HG02588 (cell line): ENCODE measurements around the gene SERPINA5.
"Not testable (repeated sequence)": the region's sequence is repeated elsewhere in the genome, so short reads cannot be mapped to it uniquely, and the experiment has no call there.

Experiments
- ATAC-seq: cut with Tn5 transposase; IDR thresholded peaks from one replicate; pipeline ENCODE4 v1.9.1; 2021; ENCODE audit warnings: mild to moderate bottlenecking, moderate library complexity; ENCODE audit not compliant: unreplicated experiment

The SERPINA5 gene

DNA sequence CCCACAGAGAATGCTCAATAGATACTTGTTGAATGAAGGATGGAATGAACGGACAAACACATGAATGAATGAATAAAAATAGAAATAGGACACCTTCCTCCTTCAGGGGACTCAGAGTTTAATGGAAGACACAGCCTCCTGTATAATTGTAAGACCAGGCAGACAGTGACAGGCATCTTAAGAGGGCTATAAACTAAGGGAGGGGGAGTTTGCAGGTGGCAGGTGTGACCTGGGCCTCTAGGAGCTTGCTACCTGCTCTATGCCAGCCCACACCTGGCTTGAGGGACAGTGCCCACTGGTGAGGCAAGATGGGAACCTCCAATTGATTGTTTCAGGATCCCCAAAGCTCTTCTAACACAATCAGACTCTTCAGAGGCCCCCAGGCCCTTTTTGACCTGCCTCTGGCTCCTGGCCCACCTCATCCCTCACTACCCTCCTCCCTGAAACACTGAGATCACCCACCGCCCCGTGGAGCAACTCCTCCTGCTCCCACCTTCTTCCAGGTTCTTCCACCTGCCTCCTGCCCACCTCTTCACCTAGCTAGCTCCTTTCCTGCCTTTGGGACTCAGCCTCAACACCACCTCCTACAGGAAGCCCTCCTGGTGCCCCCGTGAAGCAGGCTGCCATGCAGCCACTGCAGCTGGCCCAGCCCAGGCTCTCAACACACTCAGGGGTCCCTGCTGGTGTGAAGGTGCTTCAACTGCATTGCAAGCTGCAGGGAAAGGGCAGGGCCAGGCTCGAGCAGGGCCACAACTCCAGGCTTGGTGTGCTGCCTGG, 40.3 kb downstream of the SERPINA5 start:
- ATAC-seq: no peak

DNA sequence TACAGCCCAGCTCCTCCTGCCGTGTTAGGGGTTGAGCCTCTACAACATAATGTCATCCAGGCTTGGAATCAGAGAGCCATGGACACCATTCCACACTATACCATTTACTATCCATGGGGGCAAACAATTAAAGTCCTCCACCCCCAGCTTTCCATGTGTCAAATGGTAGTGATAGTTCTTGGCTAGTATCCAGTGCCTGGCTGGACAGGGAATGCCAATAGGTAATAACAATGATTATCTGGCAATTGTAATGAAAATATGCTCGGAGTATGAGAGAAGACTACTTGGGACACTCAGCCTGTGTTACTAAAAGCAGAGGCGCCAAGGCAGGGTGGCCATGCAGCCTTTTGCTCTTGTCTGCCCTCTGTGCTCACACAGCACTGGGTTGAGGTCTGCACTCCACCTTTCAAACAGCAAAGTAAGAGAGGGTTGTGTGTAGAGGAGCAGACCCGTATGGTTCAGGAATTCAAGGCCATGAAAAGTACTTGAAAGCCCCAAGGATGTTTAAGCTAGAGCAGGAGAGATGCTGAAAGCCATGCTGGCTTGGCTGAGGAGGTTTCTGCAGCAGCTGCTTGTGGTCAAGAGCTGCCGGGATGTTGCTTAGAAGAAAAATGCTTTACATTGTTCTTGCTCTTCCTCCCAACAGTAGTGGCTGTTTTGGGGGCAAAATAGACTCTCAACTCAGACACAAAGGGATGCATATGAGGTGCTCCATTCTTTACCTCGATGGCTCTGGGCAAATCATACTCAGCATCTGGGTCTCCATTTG, 41.6 kb downstream of the SERPINA5 start:
- no peak for ATAC-seq

DNA sequence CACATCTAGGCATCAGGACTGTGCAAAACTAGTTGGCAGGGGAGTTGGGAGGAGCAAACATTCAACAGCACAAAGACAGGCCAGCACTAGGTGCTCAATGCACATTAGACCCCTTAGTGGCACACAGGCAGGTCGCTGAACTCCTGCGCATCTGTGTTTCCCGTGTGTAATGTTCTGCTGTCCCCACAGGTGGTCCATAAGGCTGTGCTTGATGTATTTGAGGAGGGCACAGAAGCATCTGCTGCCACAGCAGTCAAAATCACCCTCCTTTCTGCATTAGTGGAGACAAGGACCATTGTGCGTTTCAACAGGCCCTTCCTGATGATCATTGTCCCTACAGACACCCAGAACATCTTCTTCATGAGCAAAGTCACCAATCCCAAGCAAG, 42.2 kb downstream of the SERPINA5 start:
- no peak for ATAC-seq

- no peak for ATAC-seq
Observed at GRCh38 chr14:94623856-94624499, 42.8 kb downstream of the SERPINA5 start.

DNA sequence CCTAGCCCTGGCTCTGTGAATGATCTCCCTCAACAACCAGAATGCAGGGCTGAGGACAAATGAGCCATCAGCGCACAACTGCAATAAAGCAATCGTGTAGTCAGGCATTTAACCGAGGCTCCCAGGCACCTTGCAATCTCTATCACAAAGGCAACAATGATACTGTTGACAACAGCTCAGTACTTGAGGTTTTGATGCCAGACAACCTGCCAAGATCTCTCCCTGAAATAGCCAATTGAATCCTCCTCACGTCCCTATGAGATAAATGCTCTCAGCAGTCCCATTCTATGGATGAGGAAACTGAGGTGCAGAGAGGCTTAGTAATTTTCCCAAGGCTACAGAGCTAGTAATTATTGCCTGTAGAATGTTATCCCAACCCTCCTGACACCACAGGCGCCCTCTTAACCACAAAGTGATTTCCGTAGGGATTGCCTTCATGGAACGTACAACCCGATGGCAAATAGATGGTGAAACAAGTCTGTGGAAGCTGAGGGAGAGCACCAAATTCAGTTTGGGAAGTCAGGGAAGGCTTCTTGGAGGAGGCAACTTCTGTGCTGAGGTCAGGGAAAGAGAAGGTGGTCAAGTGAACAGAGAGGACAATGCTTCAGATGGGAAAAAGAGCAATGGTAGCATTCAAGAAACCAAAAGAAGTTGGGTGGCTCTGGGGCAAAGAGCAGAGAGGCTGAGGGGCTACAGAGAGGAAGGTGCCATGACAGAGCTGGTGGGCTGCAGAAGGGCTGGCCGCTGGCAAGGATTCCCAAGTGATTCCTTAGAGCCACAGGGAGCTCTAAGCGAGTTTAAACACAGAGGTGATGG, 43.5 kb downstream of the SERPINA5 start:
- no peak for ATAC-seq

- no peak for ATAC-seq
Observed at GRCh38 chr14:94625353-94625635, 44.1 kb downstream of the SERPINA5 start.

- no peak for ATAC-seq
Observed at GRCh38 chr14:94628578-94628977, 47.4 kb downstream of the SERPINA5 start.

DNA sequence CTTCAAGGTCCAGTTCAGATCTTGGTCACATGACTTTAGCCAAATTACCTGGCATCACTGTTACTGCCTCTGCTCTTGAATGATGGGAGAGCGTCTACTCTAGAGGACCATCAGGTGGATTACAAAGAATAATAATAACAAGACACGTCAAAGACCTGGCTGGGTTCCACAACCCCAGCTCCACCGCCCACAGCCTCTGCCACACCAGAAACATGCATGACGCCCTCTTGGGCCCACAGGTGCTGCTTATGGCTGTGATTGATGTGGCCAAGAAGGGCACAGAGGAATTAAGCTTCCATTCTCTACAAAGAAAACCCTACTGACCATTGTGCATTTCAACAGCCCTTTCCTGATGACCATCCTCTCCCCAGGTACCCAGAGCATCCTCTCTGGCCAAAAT, 49.2 kb downstream of the SERPINA5 start:
- no peak for ATAC-seq

GRCh38 chr14:94631050-94631449, 49.8 kb downstream of the SERPINA5 start:
- ATAC-seq: no peak

- ATAC-seq: no peak
Observed at GRCh38 chr14:94631536-94632304, 50.5 kb downstream of the SERPINA5 start.

DNA sequence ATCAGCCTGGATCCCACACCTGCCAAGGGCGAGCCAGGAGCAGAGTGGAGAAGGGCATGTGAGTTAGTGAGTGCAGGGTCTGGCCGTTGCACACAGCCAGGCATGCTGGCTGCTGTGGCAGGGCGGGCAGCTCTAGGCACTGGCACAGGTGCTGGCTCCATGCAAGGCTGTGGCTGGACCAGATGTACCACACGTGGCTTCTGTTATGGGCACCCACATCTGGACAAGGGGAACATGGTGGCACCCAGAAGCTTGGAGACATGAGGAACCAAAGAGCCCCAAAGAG, 51.0 kb downstream of the SERPINA5 start:
- no peak for ATAC-seq

- no peak for ATAC-seq
Observed at GRCh38 chr14:94633121-94633520, 51.9 kb downstream of the SERPINA5 start.

- no peak for ATAC-seq
Observed at GRCh38 chr14:94635154-94635553, 53.9 kb downstream of the SERPINA5 start.

GRCh38 chr14:94636744-94637412, 55.7 kb downstream of the SERPINA5 start:
- no peak for ATAC-seq

DNA sequence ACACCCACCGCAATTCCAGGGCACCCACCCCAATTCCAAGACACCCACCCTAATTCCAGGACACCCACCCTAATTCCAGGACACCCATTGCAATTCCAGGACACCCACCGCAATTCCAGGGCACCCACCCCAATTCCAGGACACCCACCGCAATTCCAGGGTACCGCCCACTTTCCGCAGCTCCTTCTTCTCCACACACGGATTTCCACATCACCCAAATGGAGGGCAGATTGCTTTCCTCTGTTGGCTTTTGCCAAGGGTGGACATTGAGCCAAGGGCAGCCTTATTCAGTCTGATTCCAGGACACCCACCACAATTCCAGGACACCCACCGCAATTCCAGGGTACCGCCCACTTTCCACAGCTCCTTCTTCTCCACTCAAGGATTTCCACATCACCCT, 56.6 kb downstream of the SERPINA5 start:
- not testable (repeated sequence) for ATAC-seq

DNA sequence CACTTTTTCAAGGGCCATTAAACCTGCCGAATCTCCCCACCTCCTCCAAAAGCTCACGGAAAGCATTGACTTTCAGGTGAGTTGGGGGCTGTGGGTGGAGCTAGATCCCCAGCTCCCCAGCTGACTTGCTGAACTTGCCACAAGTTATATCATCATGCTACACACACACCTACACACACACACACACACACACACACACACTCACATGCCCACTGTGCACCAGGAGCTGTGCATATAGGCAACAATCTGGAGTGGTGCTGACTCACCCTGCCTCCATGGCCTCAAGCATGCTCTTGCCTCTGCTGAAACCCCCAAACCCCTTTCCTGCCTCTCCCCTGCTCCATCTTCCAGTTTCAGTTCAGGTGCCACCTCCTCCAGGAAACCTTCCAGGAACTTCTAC, 57.1 kb downstream of the SERPINA5 start:
- no peak for ATAC-seq

GRCh38 chr14:94638961-94639817, 58.0 kb downstream of the SERPINA5 start:
- ATAC-seq: no peak

DNA sequence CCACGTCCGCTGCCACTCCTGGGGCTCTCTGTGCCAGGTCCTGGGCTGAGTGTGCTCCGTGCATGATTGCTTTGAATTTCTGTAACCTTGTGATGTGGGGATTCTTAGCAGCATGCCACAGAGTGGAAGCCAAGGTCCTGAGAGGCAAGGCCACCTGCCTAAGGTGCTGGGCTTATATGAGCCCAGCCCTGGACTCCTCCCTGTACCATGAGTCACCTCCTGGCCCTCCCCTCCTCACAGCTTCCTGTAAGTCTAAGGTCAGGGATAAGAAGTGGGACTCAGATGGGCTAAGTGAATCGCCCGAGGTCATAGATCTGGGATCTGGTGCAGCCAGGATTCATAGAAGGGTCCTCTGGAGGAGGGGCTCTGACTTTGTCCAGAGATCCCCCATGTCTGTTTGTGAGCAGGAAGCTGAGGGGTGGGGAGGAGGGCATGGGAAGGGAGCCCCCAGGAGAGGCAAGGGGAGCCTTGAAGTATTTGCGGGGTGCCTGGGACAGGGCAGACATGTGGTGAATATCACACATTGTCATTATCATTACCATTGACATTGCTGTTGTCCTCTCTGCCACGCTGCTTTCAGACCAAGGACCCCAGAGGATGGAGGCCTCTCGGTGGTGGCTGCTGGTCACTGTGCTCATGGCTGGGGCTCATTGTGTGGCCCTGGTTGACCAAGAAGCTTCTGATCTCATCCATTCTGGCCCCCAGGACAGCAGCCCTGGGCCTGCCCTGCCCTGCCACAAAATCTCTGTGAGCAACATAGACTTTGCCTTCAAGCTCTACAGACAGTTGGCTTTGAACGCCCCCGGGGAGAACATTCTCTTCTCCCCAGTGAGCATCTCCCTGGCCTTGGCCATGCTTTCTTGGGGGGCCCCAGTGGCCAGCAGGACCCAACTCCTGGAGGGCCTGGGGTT, 59.8 kb downstream of the SERPINA5 start:
- no peak for ATAC-seq
